ENCODE data around the gene NCR2. TPM values are rescaled to one million over a fixed set of nuclear protein-coding genes. Genes with fewer than 3 reads are reported as not detected.

NCR2 gene
- total RNA-seq, 1 experiment from 2014 or later: not detected

- ATAC-seq (no peak), DNase-seq (ENCODE audit: low read depth, low spot score) (no peak)
- Histone ChIP-seq H3K27me3 (ENCODE audit: insufficient read depth, low read length) (peaks cover 48% of the 10 kb centered on the region), H3K4me2 (ENCODE audit: low read length) (no peak overlapping the region), H3K36me3 (ENCODE audit: control insufficient read depth in 1 of 2, insufficient read depth in 2 of 2, low read length in 2 of 2) (no peaks in the 10 kb centered on the region), H3K9me3 (ENCODE audit: control insufficient read depth in 1 of 2, insufficient read depth in 1 of 2, low read depth in 1 of 2, low read length in 2 of 2) (no peaks in the 10 kb centered on the region), H2AFZ (ENCODE audit: low read depth, low read length, poor library complexity, severe bottlenecking) (no peak overlapping the region), H3K79me2 (ENCODE audit: insufficient read depth, low read length) (no peaks in the 10 kb centered on the region), H3K4me3 (replicated peaks in 1 of 2; ENCODE audit: low read depth in 1 of 2, low read length in 2 of 2) (no peak overlapping the region), H3K9ac (ENCODE audit: low read length) (no peak overlapping the region), H3K4me1 (ENCODE audit: control insufficient read depth in 1 of 2, insufficient read depth in 2 of 2, low read length in 2 of 2) (peaks cover 3 to 8% of the 10 kb centered on the region in 2 experiments), H3K27ac (ENCODE audit: low read depth, low read length) (no peak overlapping the region), H4K20me1 (ENCODE audit: insufficient read depth) (no peaks in the 10 kb centered on the region), H3K9me2 (ENCODE audit: insufficient read depth) (no peaks in the 10 kb centered on the region)
- no TSS peak for BruUV-seq (replicated peaks)
- RAD21 ChIA-PET (ENCODE audit: low non-redundant PET in 1 of 2, low total read pairs in 2 of 2, uncharacterized antibody in 2 of 2, unreplicated experiment in 2 of 2): no interaction called here
- TF ChIP-seq SP1 (IDR thresholded peaks at IDR 0.05; ENCODE audit: low read depth): no peak
- TF ChIP-seq ELF1 (IDR thresholded peaks at IDR 0.05; ENCODE audit: borderline replicate concordance, low read depth): no peak
- no peak for TF ChIP-seq FOSL1 (IDR thresholded peaks at IDR 0.05; ENCODE audit: low read depth)
- TF ChIP-seq, protein P1, sequence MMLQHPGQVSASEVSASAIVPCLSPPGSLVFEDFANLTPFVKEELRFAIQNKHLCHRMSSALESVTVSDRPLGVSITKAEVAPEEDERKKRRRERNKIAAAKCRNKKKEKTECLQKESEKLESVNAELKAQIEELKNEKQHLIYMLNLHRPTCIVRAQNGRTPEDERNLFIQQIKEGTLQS (IDR thresholded peaks at IDR 0.05): no peak
- no peak for TF ChIP-seq SIN3A (IDR thresholded peaks at IDR 0.05; ENCODE audit: low read depth)
- TF ChIP-seq EZH2 (IDR thresholded peaks at IDR 0.05): no peak
- TF ChIP-seq ZFX (IDR thresholded peaks at IDR 0.05): no peak
- TF ChIP-seq EGR1 (IDR thresholded peaks at IDR 0.05; ENCODE audit: low read depth): no peak
- no peak for TF ChIP-seq CEBPB (IDR thresholded peaks at IDR 0.05; ENCODE audit: low read depth)
- TF ChIP-seq, protein P2, sequence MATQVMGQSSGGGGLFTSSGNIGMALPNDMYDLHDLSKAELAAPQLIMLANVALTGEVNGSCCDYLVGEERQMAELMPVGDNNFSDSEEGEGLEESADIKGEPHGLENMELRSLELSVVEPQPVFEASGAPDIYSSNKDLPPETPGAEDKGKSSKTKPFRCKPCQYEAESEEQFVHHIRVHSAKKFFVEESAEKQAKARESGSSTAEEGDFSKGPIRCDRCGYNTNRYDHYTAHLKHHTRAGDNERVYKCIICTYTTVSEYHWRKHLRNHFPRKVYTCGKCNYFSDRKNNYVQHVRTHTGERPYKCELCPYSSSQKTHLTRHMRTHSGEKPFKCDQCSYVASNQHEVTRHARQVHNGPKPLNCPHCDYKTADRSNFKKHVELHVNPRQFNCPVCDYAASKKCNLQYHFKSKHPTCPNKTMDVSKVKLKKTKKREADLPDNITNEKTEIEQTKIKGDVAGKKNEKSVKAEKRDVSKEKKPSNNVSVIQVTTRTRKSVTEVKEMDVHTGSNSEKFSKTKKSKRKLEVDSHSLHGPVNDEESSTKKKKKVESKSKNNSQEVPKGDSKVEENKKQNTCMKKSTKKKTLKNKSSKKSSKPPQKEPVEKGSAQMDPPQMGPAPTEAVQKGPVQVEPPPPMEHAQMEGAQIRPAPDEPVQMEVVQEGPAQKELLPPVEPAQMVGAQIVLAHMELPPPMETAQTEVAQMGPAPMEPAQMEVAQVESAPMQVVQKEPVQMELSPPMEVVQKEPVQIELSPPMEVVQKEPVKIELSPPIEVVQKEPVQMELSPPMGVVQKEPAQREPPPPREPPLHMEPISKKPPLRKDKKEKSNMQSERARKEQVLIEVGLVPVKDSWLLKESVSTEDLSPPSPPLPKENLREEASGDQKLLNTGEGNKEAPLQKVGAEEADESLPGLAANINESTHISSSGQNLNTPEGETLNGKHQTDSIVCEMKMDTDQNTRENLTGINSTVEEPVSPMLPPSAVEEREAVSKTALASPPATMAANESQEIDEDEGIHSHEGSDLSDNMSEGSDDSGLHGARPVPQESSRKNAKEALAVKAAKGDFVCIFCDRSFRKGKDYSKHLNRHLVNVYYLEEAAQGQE (IDR thresholded peaks at IDR 0.05; ENCODE audit: low read depth): no peak
- TF ChIP-seq RAD21 (IDR thresholded peaks at IDR 0.05; ENCODE audit: low read depth): no peak
- intact Hi-C loops (cut with micrococcal nuclease): loop anchor here (5.0 kb wide), 2 partner anchors 309 to 419 kb away; no protein-coding TSS in a partner anchor
- CTCF ChIA-PET: interaction anchor here (1.3 kb wide), 1 partner anchor 10 kb away, joined by 14 read pairs; no protein-coding TSS in a partner anchor
- POLR2A ChIA-PET: no interaction called here
These were observed 19.3 kb upstream of the NCR2 start for GRCh38 chr6:41315943-41316620.
